ENCODE measurements around the gene AFAP1.

AFAP1 gene

GRCh38 chr4:7897811-7898210 lies 41.9 kb downstream of the AFAP1 start:
- Histone ChIP-seq H3K4me3 (ENCODE audit: low read depth, low read length) (no peak overlapping the region), H3K36me3 (ENCODE audit: control insufficient read depth in 2 of 2, insufficient read depth in 1 of 2, low read length in 2 of 2) (no peaks in the 10 kb centered on the region), H3K27ac (ENCODE audit: extremely low read depth, low read depth, low read length) (no peak overlapping the region), H3K9me3 (ENCODE audit: control insufficient read depth, insufficient read depth, low read depth, low read length) (no peaks in the 10 kb centered on the region), H3K4me1 (ENCODE audit: control insufficient read depth, insufficient read depth, low read length) (no peaks in the 10 kb centered on the region)
- no peak for TF ChIP-seq ZNF629 (tag by site-specific recombination; IDR thresholded peaks at IDR 0.05)
- TF ChIP-seq ZNF707 (tag by site-specific recombination; IDR thresholded peaks at IDR 0.05): no peak
- no peak for TF ChIP-seq HOXC10 (CRISPR knock-in tag; IDR thresholded peaks at IDR 0.05)
- TF ChIP-seq SALL2 (tag by site-specific recombination; IDR thresholded peaks at IDR 0.05; ENCODE audit: borderline replicate concordance): no peak
- no peak for TF ChIP-seq ZSCAN30 (tag by site-specific recombination; IDR thresholded peaks at IDR 0.05)
- no peak for TF ChIP-seq PATZ1 (tag by site-specific recombination; IDR thresholded peaks at IDR 0.05)
- no peak for TF ChIP-seq ZNF248 (tag by site-specific recombination; IDR thresholded peaks at IDR 0.05)
- no peak for TF ChIP-seq ZNF658 (tag by site-specific recombination; IDR thresholded peaks at IDR 0.05)
- no peak for TF ChIP-seq EGR2 (tag by site-specific recombination; IDR thresholded peaks at IDR 0.05; ENCODE audit: low read depth)
- TF ChIP-seq ZBTB21 (tag by site-specific recombination; IDR thresholded peaks at IDR 0.05): no peak
- no peak for TF ChIP-seq ZSCAN18 (tag by site-specific recombination; IDR thresholded peaks at IDR 0.05)
- no peak for TF ChIP-seq ZNF202 (tag by site-specific recombination; IDR thresholded peaks at IDR 0.05; ENCODE audit: borderline replicate concordance)
- no peak for TF ChIP-seq ELK4 (IDR thresholded peaks at IDR 0.05; ENCODE audit: borderline replicate concordance, low read depth, low read length)
- CTCF ChIA-PET: no interaction called here
- POLR2A ChIA-PET: no interaction called here

GRCh38 chr4:7894677-7895181 lies 44.9 kb downstream of the AFAP1 start:
- H3K4me1 ChIP-seq (ENCODE audit: control insufficient read depth, insufficient read depth, low read length): peaks cover 6% of the 10 kb centered on the region; the same call in 1 of the 2 replicates
- no peaks in the 10 kb centered on the region for H3K36me3 ChIP-seq (ENCODE audit: control insufficient read depth in 2 of 2, insufficient read depth in 1 of 2, low read length in 2 of 2)
- H3K27ac ChIP-seq (ENCODE audit: extremely low read depth, low read depth, low read length): no peak overlapping the region
- ChIA-PET CTCF (interaction anchor here (1.0 kb wide), 1 partner anchor 20 kb away, joined by 3 read pairs; no protein-coding TSS in a partner anchor), POLR2A (no interaction called here)
- no peaks in the 10 kb centered on the region for H3K9me3 ChIP-seq (ENCODE audit: control insufficient read depth, insufficient read depth, low read depth, low read length)
- TF ChIP-seq BCL6B (tag by site-specific recombination; IDR thresholded peaks at IDR 0.05) (no peak), SETDB1 (IDR thresholded peaks at IDR 0.05; ENCODE audit: insufficient read length, low read length) (no peak), ZNF48 (tag by site-specific recombination; IDR thresholded peaks at IDR 0.05) (no peak), PRDM1 (tag by site-specific recombination; IDR thresholded peaks at IDR 0.05) (no peak), ZNF654 (tag by site-specific recombination; IDR thresholded peaks at IDR 0.05; ENCODE audit: low read depth) (no peak), ZBTB10 (tag by site-specific recombination; IDR thresholded peaks at IDR 0.05) (no peak), ZNF311 (tag by site-specific recombination; IDR thresholded peaks at IDR 0.05; ENCODE audit: borderline replicate concordance) (no peak), ZNF366 (tag by site-specific recombination; conservative IDR thresholded peaks at IDR 0.05) (no peak), ZNF707 (tag by site-specific recombination; IDR thresholded peaks at IDR 0.05) (no peak), PBX3 (CRISPR knock-in tag; IDR thresholded peaks at IDR 0.05) (no peak), HOXA7 (CRISPR knock-in tag; IDR thresholded peaks at IDR 0.05; ENCODE audit: borderline replicate concordance) (no peak), ZNF19 (tag by site-specific recombination; IDR thresholded peaks at IDR 0.05; ENCODE audit: low read depth) (no peak), ZNF248 (tag by site-specific recombination; IDR thresholded peaks at IDR 0.05) (no peak), ZNF426 (tag by site-specific recombination; IDR thresholded peaks at IDR 0.05) (no peak)
- no peak overlapping the region for H3K4me3 ChIP-seq (ENCODE audit: low read depth, low read length)
